ENCODE results near the gene TARS3. TPM values are rescaled to one million over a fixed set of nuclear protein-coding genes. Genes with fewer than 3 reads are reported as not detected.

The TARS3 gene
- total RNA-seq, 1 experiment from 2014 or later: 11.0 TPM

- Histone ChIP-seq H3K27ac (ENCODE audit: low read length) (no peak overlapping the region), H3K4me1 (ENCODE audit: low read length) (peaks cover 10% of the 10 kb centered on the region), H4K20me1 (ENCODE audit: insufficient read depth, low read depth, low read length) (no peaks in the 10 kb centered on the region), H3K4me2 (ENCODE audit: low read depth, low read length, poor library complexity, severe bottlenecking) (peak overlapping the region; percentile 37), H2AFZ (ENCODE audit: low read length) (peak overlapping the region; percentile 60; the same call in 1 of the 2 replicates), H3K27me3 (ENCODE audit: low read length) (no peaks in the 10 kb centered on the region), H3K9ac (ENCODE audit: low read length) (peak overlapping the region; percentile 34), H3K4me3 (ENCODE audit: low read length) (peak overlapping the region; percentile 7; the same call in 1 of the 2 replicates), H3K9me3 (ENCODE audit: low read length) (no peaks in the 10 kb centered on the region), H3K79me2 (ENCODE audit: low read length) (no peaks in the 10 kb centered on the region), H3K9me2 (replicated peaks; ENCODE audit: insufficient read depth, low read length) (no peaks in the 10 kb centered on the region), H3K36me3 (ENCODE audit: insufficient read depth, low read length) (no peaks in the 10 kb centered on the region)
- DNase-seq: peak; percentile 66
These were observed 48.3 kb downstream of the TARS3 start for GRCh38 chr15:101675796-101676582.

GRCh38 chr15:101675015-101675414 lies 49.3 kb downstream of the TARS3 start:
- no peak for DNase-seq
- Histone ChIP-seq H4K20me1 (ENCODE audit: insufficient read depth, low read depth, low read length) (no peaks in the 10 kb centered on the region), H3K36me3 (ENCODE audit: insufficient read depth, low read length) (no peaks in the 10 kb centered on the region)

GRCh38 chr15:101672298-101672697 lies 52.0 kb downstream of the TARS3 start:
- no peak overlapping the region for H2AFZ ChIP-seq (ENCODE audit: low read length)
- H3K4me2 ChIP-seq (ENCODE audit: low read depth, low read length, poor library complexity, severe bottlenecking): no peak overlapping the region
- H3K27me3 ChIP-seq (ENCODE audit: low read length): no peaks in the 10 kb centered on the region
- peaks cover 10% of the 10 kb centered on the region for H3K4me1 ChIP-seq (ENCODE audit: low read length)
- H3K27ac ChIP-seq (ENCODE audit: low read length): no peak overlapping the region
- no peaks in the 10 kb centered on the region for H3K9me3 ChIP-seq (ENCODE audit: low read length)
- no peaks in the 10 kb centered on the region for H3K9me2 ChIP-seq (replicated peaks; ENCODE audit: insufficient read depth, low read length)
- H3K9ac ChIP-seq (ENCODE audit: low read length): no peak overlapping the region
- H3K36me3 ChIP-seq (ENCODE audit: insufficient read depth, low read length): no peaks in the 10 kb centered on the region
- no peak overlapping the region for H3K4me3 ChIP-seq (ENCODE audit: low read length)
- H4K20me1 ChIP-seq (ENCODE audit: insufficient read depth, low read depth, low read length): no peaks in the 10 kb centered on the region
- H3K79me2 ChIP-seq (ENCODE audit: low read length): no peaks in the 10 kb centered on the region
- DNase-seq: no peak

More at GRCh38 chr15:101675015-101675414, 49.3 kb downstream of the TARS3 start:
- Histone ChIP-seq H3K79me2 (ENCODE audit: low read length) (no peaks in the 10 kb centered on the region), H3K4me3 (ENCODE audit: low read length) (no peak overlapping the region), H3K27ac (ENCODE audit: low read length) (no peak overlapping the region), H3K9ac (ENCODE audit: low read length) (no peak overlapping the region), H3K4me1 (ENCODE audit: low read length) (peaks cover 10% of the 10 kb centered on the region), H3K27me3 (ENCODE audit: low read length) (no peaks in the 10 kb centered on the region), H3K4me2 (ENCODE audit: low read depth, low read length, poor library complexity, severe bottlenecking) (no peak overlapping the region), H3K9me2 (replicated peaks; ENCODE audit: insufficient read depth, low read length) (no peaks in the 10 kb centered on the region), H2AFZ (ENCODE audit: low read length) (no peak overlapping the region), H3K9me3 (ENCODE audit: low read length) (no peaks in the 10 kb centered on the region)

GRCh38 chr15:101669744-101670143 lies 54.5 kb downstream of the TARS3 start:
- no peaks in the 10 kb centered on the region for H3K9me3 ChIP-seq (ENCODE audit: low read length)
- no peaks in the 10 kb centered on the region for H3K4me1 ChIP-seq (ENCODE audit: low read length)
- no peaks in the 10 kb centered on the region for H4K20me1 ChIP-seq (ENCODE audit: insufficient read depth, low read depth, low read length)
- H3K27me3 ChIP-seq (ENCODE audit: low read length): no peaks in the 10 kb centered on the region
- H3K36me3 ChIP-seq (ENCODE audit: insufficient read depth, low read length): no peaks in the 10 kb centered on the region
- no peak overlapping the region for H2AFZ ChIP-seq (ENCODE audit: low read length)
- H3K9ac ChIP-seq (ENCODE audit: low read length): no peak overlapping the region
- no peaks in the 10 kb centered on the region for H3K79me2 ChIP-seq (ENCODE audit: low read length)
- H3K9me2 ChIP-seq (replicated peaks; ENCODE audit: insufficient read depth, low read length): no peaks in the 10 kb centered on the region
- DNase-seq: no peak
- H3K4me3 ChIP-seq (ENCODE audit: low read length): no peak overlapping the region
- H3K4me2 ChIP-seq (ENCODE audit: low read depth, low read length, poor library complexity, severe bottlenecking): no peak overlapping the region
- no peak overlapping the region for H3K27ac ChIP-seq (ENCODE audit: low read length)

- H3K4me1 ChIP-seq (ENCODE audit: low read length): no peaks in the 10 kb centered on the region
- no peaks in the 10 kb centered on the region for H3K9me3 ChIP-seq (ENCODE audit: low read length)
- H3K27me3 ChIP-seq (ENCODE audit: low read length): no peaks in the 10 kb centered on the region
- H3K27ac ChIP-seq (ENCODE audit: low read length): no peak overlapping the region
- H4K20me1 ChIP-seq (ENCODE audit: insufficient read depth, low read depth, low read length): no peaks in the 10 kb centered on the region
- H3K4me2 ChIP-seq (ENCODE audit: low read depth, low read length, poor library complexity, severe bottlenecking): no peak overlapping the region
- H3K36me3 ChIP-seq (ENCODE audit: insufficient read depth, low read length): no peaks in the 10 kb centered on the region
- no peak overlapping the region for H3K4me3 ChIP-seq (ENCODE audit: low read length)
- no peak overlapping the region for H3K9ac ChIP-seq (ENCODE audit: low read length)
- no peak overlapping the region for H2AFZ ChIP-seq (ENCODE audit: low read length)
- no peaks in the 10 kb centered on the region for H3K9me2 ChIP-seq (replicated peaks; ENCODE audit: insufficient read depth, low read length)
- H3K79me2 ChIP-seq (ENCODE audit: low read length): no peaks in the 10 kb centered on the region
- DNase-seq: no peak
These were observed 56.4 kb downstream of the TARS3 start for GRCh38 chr15:101667881-101668280.

- Histone ChIP-seq H3K9me3 (ENCODE audit: low read length) (no peaks in the 10 kb centered on the region), H3K9me2 (replicated peaks; ENCODE audit: insufficient read depth, low read length) (no peaks in the 10 kb centered on the region), H3K4me2 (ENCODE audit: low read depth, low read length, poor library complexity, severe bottlenecking) (no peak overlapping the region), H3K79me2 (ENCODE audit: low read length) (no peaks in the 10 kb centered on the region), H3K9ac (ENCODE audit: low read length) (no peak overlapping the region), H3K27me3 (ENCODE audit: low read length) (no peaks in the 10 kb centered on the region), H3K4me1 (ENCODE audit: low read length) (no peaks in the 10 kb centered on the region), H3K4me3 (ENCODE audit: low read length) (no peak overlapping the region), H3K36me3 (ENCODE audit: insufficient read depth, low read length) (no peaks in the 10 kb centered on the region), H3K27ac (ENCODE audit: low read length) (no peak overlapping the region), H4K20me1 (ENCODE audit: insufficient read depth, low read depth, low read length) (no peaks in the 10 kb centered on the region), H2AFZ (ENCODE audit: low read length) (no peak overlapping the region)
- no peak for DNase-seq
These were observed 59.9 kb downstream of the TARS3 start for GRCh38 chr15:101664303-101664913.

- no peaks in the 10 kb centered on the region for H3K9me2 ChIP-seq (replicated peaks; ENCODE audit: insufficient read depth, low read length)
- no peaks in the 10 kb centered on the region for H3K9me3 ChIP-seq (ENCODE audit: low read length)
- no peaks in the 10 kb centered on the region for H3K27me3 ChIP-seq (ENCODE audit: low read length)
- H3K9ac ChIP-seq (ENCODE audit: low read length): no peak overlapping the region
- no peak overlapping the region for H3K4me2 ChIP-seq (ENCODE audit: low read depth, low read length, poor library complexity, severe bottlenecking)
- H3K4me1 ChIP-seq (ENCODE audit: low read length): no peaks in the 10 kb centered on the region
- DNase-seq: no peak
- no peaks in the 10 kb centered on the region for H4K20me1 ChIP-seq (ENCODE audit: insufficient read depth, low read depth, low read length)
- H2AFZ ChIP-seq (ENCODE audit: low read length): no peak overlapping the region
- no peaks in the 10 kb centered on the region for H3K79me2 ChIP-seq (ENCODE audit: low read length)
- H3K36me3 ChIP-seq (ENCODE audit: insufficient read depth, low read length): no peaks in the 10 kb centered on the region
- no peak overlapping the region for H3K4me3 ChIP-seq (ENCODE audit: low read length)
- H3K27ac ChIP-seq (ENCODE audit: low read length): no peak overlapping the region
These were observed 62.1 kb downstream of the TARS3 start for GRCh38 chr15:101662203-101662602.

- no peak overlapping the region for H3K4me3 ChIP-seq (ENCODE audit: low read length)
- H3K36me3 ChIP-seq (ENCODE audit: insufficient read depth, low read length): no peaks in the 10 kb centered on the region
- H3K9me2 ChIP-seq (replicated peaks; ENCODE audit: insufficient read depth, low read length): no peaks in the 10 kb centered on the region
- H3K4me2 ChIP-seq (ENCODE audit: low read depth, low read length, poor library complexity, severe bottlenecking): no peak overlapping the region
- H3K4me1 ChIP-seq (ENCODE audit: low read length): no peaks in the 10 kb centered on the region
- no peak overlapping the region for H2AFZ ChIP-seq (ENCODE audit: low read length)
- H3K27me3 ChIP-seq (ENCODE audit: low read length): no peaks in the 10 kb centered on the region
- no peaks in the 10 kb centered on the region for H3K79me2 ChIP-seq (ENCODE audit: low read length)
- no peak overlapping the region for H3K9ac ChIP-seq (ENCODE audit: low read length)
- no peaks in the 10 kb centered on the region for H3K9me3 ChIP-seq (ENCODE audit: low read length)
- H3K27ac ChIP-seq (ENCODE audit: low read length): no peak overlapping the region
- no peaks in the 10 kb centered on the region for H4K20me1 ChIP-seq (ENCODE audit: insufficient read depth, low read depth, low read length)
- DNase-seq: no peak
These were observed 64.3 kb downstream of the TARS3 start for GRCh38 chr15:101660005-101660404.

Data from Karpas-422 (cell line).